ENCODE results near the gene OR5T1. TPM values are rescaled to one million over a fixed set of nuclear protein-coding genes. Genes with fewer than 3 reads are reported as not detected.

Gene OR5T1
- total RNA-seq, 1 experiment from 2014 or later = not detected

DNA sequence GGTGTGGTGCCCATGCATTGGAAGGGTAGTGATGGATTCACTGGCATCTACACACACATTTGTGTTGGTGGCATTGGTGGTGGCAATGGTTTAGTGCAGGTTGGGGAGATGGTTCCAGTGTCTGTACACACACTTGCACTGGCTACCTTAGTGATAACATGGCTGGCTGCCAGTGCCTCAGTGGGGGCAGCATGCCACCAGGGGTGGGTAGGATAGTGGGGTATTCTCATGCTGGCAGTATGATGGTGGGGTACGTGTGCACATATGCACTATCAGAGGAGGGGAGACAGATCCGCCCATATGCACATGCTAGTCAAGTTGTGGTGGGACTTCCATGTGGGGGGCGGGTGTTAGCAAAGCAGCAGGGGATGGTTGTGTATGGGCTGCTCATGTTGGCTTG is 33.9 kb downstream of the OR5T1 start:
- no peaks in the 10 kb centered on the region for H3K27me3 ChIP-seq (replicated peaks; ENCODE audit: control insufficient read depth, insufficient read depth, low read length)
- no TSS peak for BruUV-seq (replicated peaks)
- TF ChIP-seq, protein P1, sequence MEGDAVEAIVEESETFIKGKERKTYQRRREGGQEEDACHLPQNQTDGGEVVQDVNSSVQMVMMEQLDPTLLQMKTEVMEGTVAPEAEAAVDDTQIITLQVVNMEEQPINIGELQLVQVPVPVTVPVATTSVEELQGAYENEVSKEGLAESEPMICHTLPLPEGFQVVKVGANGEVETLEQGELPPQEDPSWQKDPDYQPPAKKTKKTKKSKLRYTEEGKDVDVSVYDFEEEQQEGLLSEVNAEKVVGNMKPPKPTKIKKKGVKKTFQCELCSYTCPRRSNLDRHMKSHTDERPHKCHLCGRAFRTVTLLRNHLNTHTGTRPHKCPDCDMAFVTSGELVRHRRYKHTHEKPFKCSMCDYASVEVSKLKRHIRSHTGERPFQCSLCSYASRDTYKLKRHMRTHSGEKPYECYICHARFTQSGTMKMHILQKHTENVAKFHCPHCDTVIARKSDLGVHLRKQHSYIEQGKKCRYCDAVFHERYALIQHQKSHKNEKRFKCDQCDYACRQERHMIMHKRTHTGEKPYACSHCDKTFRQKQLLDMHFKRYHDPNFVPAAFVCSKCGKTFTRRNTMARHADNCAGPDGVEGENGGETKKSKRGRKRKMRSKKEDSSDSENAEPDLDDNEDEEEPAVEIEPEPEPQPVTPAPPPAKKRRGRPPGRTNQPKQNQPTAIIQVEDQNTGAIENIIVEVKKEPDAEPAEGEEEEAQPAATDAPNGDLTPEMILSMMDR (IDR thresholded peaks at IDR 0.05; ENCODE audit: insufficient read depth in 1 of 2, low read depth in 1 of 2, low read length in 1 of 2, severe bottlenecking in 1 of 2, unreplicated experiment in 1 of 2) = no peak
- no peak overlapping the region for H3K4me3 ChIP-seq (ENCODE audit: low read depth, low read length)
- Mint-ChIP-seq H3K4me1 (ENCODE audit: low read depth, unreplicated experiment) (no peaks in the 10 kb centered on the region), H3K9me3 (ENCODE audit: unreplicated experiment) (no peaks in the 10 kb centered on the region), H3K27me3 (ENCODE audit: insufficient read depth, unreplicated experiment) (no peaks in the 10 kb centered on the region), H3K4me3 (ENCODE audit: unreplicated experiment) (no peak overlapping the region), H3K36me3 (ENCODE audit: insufficient read depth, unreplicated experiment) (no peaks in the 10 kb centered on the region), H3K27ac (ENCODE audit: unreplicated experiment) (no peak overlapping the region)
- H3K9me3 ChIP-seq = no peaks in the 10 kb centered on the region; the same call in 1 of the 2 replicates
- ChIA-PET POLR2A (no interaction called here), CTCF (no interaction called here)
- intact Hi-C loops (cut with micrococcal nuclease; ENCODE audit: unreplicated experiment) = no loop called here
- no peaks in the 10 kb centered on the region for H3K4me1 ChIP-seq
- no peak for DNase-seq
- no peaks in the 10 kb centered on the region for H3K36me3 ChIP-seq (ENCODE audit: control insufficient read depth, insufficient read depth, low read length)

DNA sequence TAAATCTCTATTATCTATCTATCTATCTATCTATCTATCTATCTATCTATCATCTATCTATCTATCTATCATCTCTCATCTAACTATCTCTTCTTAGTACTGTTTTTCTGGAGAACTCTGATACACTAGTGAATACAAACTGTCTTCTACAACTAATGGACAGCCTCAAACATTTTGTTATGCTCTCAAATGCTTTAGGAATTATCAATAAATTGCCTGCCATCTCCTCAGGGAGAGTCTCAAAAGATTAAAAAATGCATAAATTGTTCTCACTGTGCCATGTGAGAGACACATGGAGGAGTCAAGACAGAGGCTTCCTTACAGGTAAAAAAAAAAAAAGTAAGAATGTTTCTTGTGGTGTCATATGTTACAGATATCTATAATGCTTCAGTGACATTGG is 40.9 kb downstream of the OR5T1 start, which contains the start of gene OR8K3:
OR8K3 (plus strand) TSS at position 301 of the 400 bp plus-strand sequence. CDS start 3,163 bp downstream, outside the sequence.
- no peaks in the 10 kb centered on the region for H3K36me3 Mint-ChIP-seq (ENCODE audit: insufficient read depth, unreplicated experiment)
- intact Hi-C loops (cut with micrococcal nuclease; ENCODE audit: unreplicated experiment) = no loop called here
- H3K27me3 Mint-ChIP-seq (ENCODE audit: insufficient read depth, unreplicated experiment) = no peaks in the 10 kb centered on the region
- H3K27me3 ChIP-seq (replicated peaks; ENCODE audit: control insufficient read depth, insufficient read depth, low read length) = no peaks in the 10 kb centered on the region
- DNase-seq = no peak
- no peaks in the 10 kb centered on the region for H3K9me3 Mint-ChIP-seq (ENCODE audit: unreplicated experiment)
- no peak within 1 kb of the TSS for H3K27ac Mint-ChIP-seq (ENCODE audit: unreplicated experiment)
- no peaks in the 10 kb centered on the region for H3K36me3 ChIP-seq (ENCODE audit: control insufficient read depth, insufficient read depth, low read length)
- no peak within 1 kb of the TSS for H3K4me3 ChIP-seq (ENCODE audit: low read depth, low read length)
- CTCF ChIA-PET = no interaction called here
- H3K9me3 ChIP-seq = no peaks in the 10 kb centered on the region
- BruUV-seq (replicated peaks) = no TSS peak
- TF ChIP-seq, protein P1 (IDR thresholded peaks at IDR 0.05; ENCODE audit: insufficient read depth in 1 of 2, low read depth in 1 of 2, low read length in 1 of 2, severe bottlenecking in 1 of 2, unreplicated experiment in 1 of 2) = no peak
- no peaks in the 10 kb centered on the region for H3K4me1 Mint-ChIP-seq (ENCODE audit: low read depth, unreplicated experiment)
- H3K4me3 Mint-ChIP-seq (ENCODE audit: unreplicated experiment) = no peak within 1 kb of the TSS
- POLR2A ChIA-PET = no interaction called here
- no peaks in the 10 kb centered on the region for H3K4me1 ChIP-seq

Other genes with a start within 250 kb of the OR5T1 start
- gene OR5AS1, start 246.5 kb upstream of the OR5T1 start, total RNA-seq (2022) = not detected in 2 replicates
- gene OR8I2, start 180.8 kb upstream of the OR5T1 start, total RNA-seq (2022) = not detected in 2 replicates
- gene OR8H2, start 170.5 kb upstream of the OR5T1 start, total RNA-seq (2022) = not detected in 2 replicates
- gene OR8H3, start 151.8 kb upstream of the OR5T1 start, total RNA-seq (2022) = not detected in 2 replicates
- gene OR8J3, start 134.0 kb upstream of the OR5T1 start, total RNA-seq (2022) = not detected in 2 replicates
- gene OR8K5, start 113.8 kb upstream of the OR5T1 start, total RNA-seq (2022) = not detected in 2 replicates
- not detected in 2 replicates for gene OR5J2, start 97.5 kb upstream of the OR5T1 start, total RNA-seq (2022)
- gene OR5T2, start 39.9 kb upstream of the OR5T1 start, total RNA-seq (2022) = not detected in 2 replicates
- gene OR5T3, start 21.9 kb upstream of the OR5T1 start, total RNA-seq (2022) = not detected in 2 replicates
- gene OR8H1, start 18.1 kb downstream of the OR5T1 start, total RNA-seq (2022) = not detected in 2 replicates
- not detected in 2 replicates for gene OR8K3, start 41.0 kb downstream of the OR5T1 start, total RNA-seq (2022)
- gene OR8K1, start 71.9 kb downstream of the OR5T1 start, total RNA-seq (2022) = not detected in 2 replicates
- gene OR8J1, start 80.1 kb downstream of the OR5T1 start, total RNA-seq (2022) = not detected in 2 replicates
- not detected in 2 replicates for gene OR8U1, start 101.5 kb downstream of the OR5T1 start, total RNA-seq (2022)
- gene OR5AL1, start 138.5 kb downstream of the OR5T1 start, total RNA-seq (2022) = not detected in 2 replicates
- gene OR5M3, start 199.2 kb downstream of the OR5T1 start, total RNA-seq (2022) = not detected in 2 replicates
- not detected in 2 replicates for gene OR5M8, start 217.2 kb downstream of the OR5T1 start, total RNA-seq (2022)